GM23248 (cell line): ENCODE measurements around the gene ABCG1. TPM values are rescaled to one million over a fixed set of nuclear protein-coding genes. Genes with fewer than 3 reads are reported as not detected.

Source experiments
- DNase-seq: peaks from one replicate; pipeline ENCODE4 v3.0.0-alpha.2; 2015
- H2AFZ ChIP-seq: fragments of 200-600 bp; sonication (generic); 2 replicates; pipeline ENCODE4 v1.6.1; 2016; ENCODE audit warnings: antibody characterized with exemption
- H3F3A ChIP-seq: fragments of 200-600 bp; sonication (generic); 2 replicates; pipeline ENCODE4 v1.6.1; 2016; ENCODE audit warnings: mild to moderate bottlenecking, antibody characterized with exemption, mixed run types; ENCODE audit not compliant: insufficient read depth
- H3K27ac ChIP-seq: fragments of 200-600 bp; sonication (generic); 2 replicates; pipeline ENCODE4 v1.5.1; 2016; ENCODE audit warnings: mild to moderate bottlenecking
- H3K27me3 ChIP-seq: fragments of 200-600 bp; sonication (generic); replicated peaks from 2 replicates; pipeline ENCODE4 v1.6.1; 2016; ENCODE audit warnings: mild to moderate bottlenecking; ENCODE audit not compliant: insufficient read depth
- H3K36me3 ChIP-seq: fragments of 200-600 bp; sonication (generic); 2 replicates; pipeline ENCODE4 v1.6.1; 2016; ENCODE audit warnings: low read depth, mild to moderate bottlenecking
- H3K4me1 ChIP-seq: fragments of 200-600 bp; sonication (generic); 2 replicates; pipeline ENCODE4 v1.6.1; 2016; ENCODE audit warnings: mild to moderate bottlenecking; ENCODE audit not compliant: insufficient read depth
- H3K4me2 ChIP-seq: fragments of 200-600 bp; sonication (generic); one replicate; pipeline ENCODE4 v1.6.1; 2016; ENCODE audit warnings: mild to moderate bottlenecking; ENCODE audit not compliant: unreplicated experiment
- H3K4me3 ChIP-seq: fragments of 200-600 bp; sonication (generic); 2 replicates; pipeline ENCODE4 v1.5.1; 2016; ENCODE audit warnings: mild to moderate bottlenecking
- H3K79me2 ChIP-seq: fragments of 200-600 bp; sonication (generic); 2 replicates; pipeline ENCODE4 v1.6.1; 2016; ENCODE audit warnings: mild to moderate bottlenecking; ENCODE audit not compliant: insufficient read depth
- H3K9ac ChIP-seq: fragments of 200-600 bp; sonication (generic); 2 replicates; pipeline ENCODE4 v1.6.1; 2016; ENCODE audit warnings: mild to moderate bottlenecking
- H3K9me2 ChIP-seq: fragments of 200-600 bp; sonication (generic); 2 replicates; pipeline ENCODE4 v1.6.1; 2016; ENCODE audit warnings: mixed run types, mild to moderate bottlenecking, moderate library complexity; ENCODE audit not compliant: insufficient read depth
- H3K9me3 ChIP-seq: fragments of 200-600 bp; sonication (generic); one replicate; pipeline ENCODE4 v1.6.1; 2017; ENCODE audit warnings: low read depth
- H4K20me1 ChIP-seq: fragments of 200-600 bp; sonication (generic); 2 replicates; pipeline ENCODE4 v1.6.0; 2016; ENCODE audit not compliant: insufficient read depth
- EZH2 ChIP-seq: fragments of 200-600 bp; sonication (generic); IDR thresholded peaks from 2 replicates; pipeline ENCODE4 v1.6.1; 2018; ENCODE audit warnings: antibody characterized with exemption, mild to moderate bottlenecking; ENCODE audit not compliant: insufficient read depth, poor library complexity, severe bottlenecking
- EZH2phosphoT487 ChIP-seq: fragments of 200-600 bp; sonication (generic); IDR thresholded peaks from 2 replicates; pipeline ENCODE4 v1.6.1; 2018; ENCODE audit warnings: antibody characterized with exemption, moderate library complexity, mild to moderate bottlenecking, low read depth; ENCODE audit not compliant: insufficient read depth
- WGBS, 2 experiments: methylation state at CpG; one replicate each; pipeline ENCODE4 v1.1.6; 2015 to 2017; ENCODE audit warnings: low lambda C conversion rate in 2 of 2, low coverage in 1 of 2; ENCODE audit errors: missing lambda C conversion rate in 2 of 2; 5-methylcytosine and 5-hydroxymethylcytosine counted together
- in situ Hi-C: fragments of 300-500 bp; cut with MboI; formaldehyde crosslinking; loops from 2 replicates; pipeline ENCODE4 v1.15.0; 2020
- polyA plus RNA-seq: library from polyadenylated mRNA; unstranded; fragments of >200 nt; fragmentation: Nextera tagmentation; extraction: Ambion mirVana; gene quantifications from 2 replicates; pipeline ENCODE4 v1.2.1, GENCODE V29; 2016
- total RNA-seq: library from RNA; depleted of rRNA; stranded (reverse); fragments of >200 nt; shearing (Covaris generic); gene quantifications from 2 replicates; pipeline ENCODE4 v1.2.3, GENCODE V29; 2014

The ABCG1 gene
- total and polyA plus RNA-seq, 2 experiments from 2014 or later, result 0.08 TPM; not detected in 1

- Histone ChIP-seq H3K4me1 (no peaks in the 10 kb centered on the region), H2AFZ (no peak overlapping the region), H3K79me2 (no peaks in the 10 kb centered on the region), H3K4me3 (no peak overlapping the region), H3K27me3 (peaks cover 28% of the 10 kb centered on the region), H3K9me2 (no peaks in the 10 kb centered on the region), H3K9me3 (no peaks in the 10 kb centered on the region), H4K20me1 (no peaks in the 10 kb centered on the region), H3K27ac (no peak overlapping the region), H3F3A (no peaks in the 10 kb centered on the region), H3K9ac (no peak overlapping the region), H3K4me2 (no peak overlapping the region), H3K36me3 (no peaks in the 10 kb centered on the region)
- in situ Hi-C loops, result no loop called here
- no peak for DNase-seq
- TF ChIP-seq EZH2phosphoT487 (no peak), EZH2 (no peak)
- WGBS, 2 experiments, result 51 to 56% methylated on average over 12 of the region's 12 CpGs
Measured at GRCh38 chr21:42248783-42249597, 30.1 kb downstream of the ABCG1 start.

- Histone ChIP-seq H3K27ac (no peak overlapping the region), H2AFZ (no peak overlapping the region), H3K9me2 (no peaks in the 10 kb centered on the region), H3K9me3 (no peaks in the 10 kb centered on the region), H3K27me3 (peaks cover 11% of the 10 kb centered on the region; the same call in 1 of the 2 replicates), H3K9ac (no peak overlapping the region), H3K4me1 (no peaks in the 10 kb centered on the region), H3K79me2 (no peaks in the 10 kb centered on the region), H4K20me1 (no peaks in the 10 kb centered on the region), H3K4me3 (no peak overlapping the region), H3K36me3 (no peaks in the 10 kb centered on the region), H3F3A (no peaks in the 10 kb centered on the region), H3K4me2 (no peak overlapping the region)
- no peak for TF ChIP-seq EZH2phosphoT487
- TF ChIP-seq EZH2, result no peak
- WGBS, 2 experiments, result 62 to 66% methylated on average over 19 of the region's 19 CpGs
- in situ Hi-C loops, result no loop called here
- DNase-seq, result no peak
Measured at GRCh38 chr21:42250422-42251403, 31.8 kb downstream of the ABCG1 start.

GRCh38 chr21:42251654-42252324 lies 32.8 kb downstream of the ABCG1 start:
- Histone ChIP-seq H3K4me3 (no peak overlapping the region), H3K27ac (no peak overlapping the region), H3K27me3 (peaks cover 7% of the 10 kb centered on the region; the same call in 1 of the 2 replicates), H3F3A (no peaks in the 10 kb centered on the region), H3K9ac (no peak overlapping the region), H3K9me3 (no peaks in the 10 kb centered on the region), H4K20me1 (no peaks in the 10 kb centered on the region), H3K9me2 (no peaks in the 10 kb centered on the region), H2AFZ (no peak overlapping the region), H3K79me2 (no peaks in the 10 kb centered on the region), H3K4me1 (no peaks in the 10 kb centered on the region), H3K4me2 (no peak overlapping the region), H3K36me3 (no peaks in the 10 kb centered on the region)
- WGBS, 2 experiments, result 56 to 70% methylated on average over 12 to 13 of the region's 13 CpGs
- in situ Hi-C loops, result no loop called here
- no peak for TF ChIP-seq EZH2phosphoT487
- no peak for TF ChIP-seq EZH2
- no peak for DNase-seq

GRCh38 chr21:42252325-42252654 lies 33.4 kb downstream of the ABCG1 start:
- Histone ChIP-seq H3K27me3 (peaks cover 7% of the 10 kb centered on the region), H3K4me3 (no peak overlapping the region), H4K20me1 (no peaks in the 10 kb centered on the region), H3K4me1 (no peaks in the 10 kb centered on the region), H3F3A (no peaks in the 10 kb centered on the region), H2AFZ (no peak overlapping the region), H3K9me3 (no peaks in the 10 kb centered on the region), H3K9me2 (no peaks in the 10 kb centered on the region), H3K27ac (no peak overlapping the region), H3K4me2 (no peak overlapping the region), H3K79me2 (no peaks in the 10 kb centered on the region), H3K36me3 (no peaks in the 10 kb centered on the region), H3K9ac (no peak overlapping the region)
- in situ Hi-C loops, result no loop called here
- TF ChIP-seq EZH2 (no peak), EZH2phosphoT487 (no peak)
- WGBS, 2 experiments, result 67 to 68% methylated on average over 8 of the region's 8 CpGs
- no peak for DNase-seq
